Stimulated activated CD4-positive, alpha-beta T cell treated with anti-CD3 and anti-CD28 coated beads, TNF-alpha, amount 100 ng/mL, for 4 hours (primary cell): ENCODE results near the gene TSPAN18.

ENCODE experiments used
- DNase-seq, 3 experiments: peaks; one replicate each; pipeline ENCODE4 v3.0.0-alpha.2; 2020; ENCODE audit warnings: low read depth in 3 of 3

The TSPAN18 gene

DNA sequence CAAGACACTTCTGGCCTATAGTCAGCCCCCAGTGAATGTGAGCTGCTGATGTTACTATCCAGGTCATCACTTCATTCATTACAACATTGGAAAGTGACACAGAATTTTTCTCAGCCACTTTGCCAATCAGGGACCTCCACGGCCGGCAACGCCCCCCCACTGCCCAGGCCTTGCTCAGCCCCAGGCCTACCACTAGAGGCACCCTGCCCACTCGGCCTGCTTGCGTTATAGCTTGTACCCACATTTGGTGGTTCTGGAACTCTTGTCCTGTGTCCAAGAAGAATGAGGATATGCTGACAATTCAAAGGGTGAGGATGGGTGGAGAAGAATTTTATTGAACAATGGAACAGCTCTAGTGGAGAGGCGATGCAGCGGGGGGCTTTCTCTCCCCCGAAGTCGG lies 96.2 kb downstream of the TSPAN18 start:
- DNase-seq, result no peak

- no peak for DNase-seq
Observed at GRCh38 chr11:44823868-44824267, 97.1 kb downstream of the TSPAN18 start.

DNA sequence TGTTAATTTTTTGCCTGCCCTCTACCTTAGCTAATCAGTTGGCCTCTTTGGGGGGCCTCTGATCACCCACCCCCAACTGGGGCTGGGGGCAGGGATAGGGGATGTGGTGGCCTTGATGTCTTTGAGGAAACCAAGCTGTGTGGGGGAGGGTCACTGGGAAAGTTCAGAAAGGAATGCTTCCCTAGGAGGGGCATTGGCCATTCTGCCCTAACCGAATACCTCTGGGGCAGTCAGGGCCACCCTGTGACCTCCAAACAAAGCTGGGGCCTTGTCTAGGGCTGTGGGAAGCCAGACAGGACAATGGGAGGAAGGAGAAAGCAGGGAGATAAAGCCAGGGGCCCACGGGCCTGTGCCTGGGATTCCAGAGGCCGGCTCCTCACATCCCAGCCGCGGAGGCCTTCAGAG lies 97.5 kb downstream of the TSPAN18 start:
- no peak for DNase-seq

- DNase-seq, result no peak
Observed at GRCh38 chr11:44825058-44825785, 98.5 kb downstream of the TSPAN18 start.

DNA sequence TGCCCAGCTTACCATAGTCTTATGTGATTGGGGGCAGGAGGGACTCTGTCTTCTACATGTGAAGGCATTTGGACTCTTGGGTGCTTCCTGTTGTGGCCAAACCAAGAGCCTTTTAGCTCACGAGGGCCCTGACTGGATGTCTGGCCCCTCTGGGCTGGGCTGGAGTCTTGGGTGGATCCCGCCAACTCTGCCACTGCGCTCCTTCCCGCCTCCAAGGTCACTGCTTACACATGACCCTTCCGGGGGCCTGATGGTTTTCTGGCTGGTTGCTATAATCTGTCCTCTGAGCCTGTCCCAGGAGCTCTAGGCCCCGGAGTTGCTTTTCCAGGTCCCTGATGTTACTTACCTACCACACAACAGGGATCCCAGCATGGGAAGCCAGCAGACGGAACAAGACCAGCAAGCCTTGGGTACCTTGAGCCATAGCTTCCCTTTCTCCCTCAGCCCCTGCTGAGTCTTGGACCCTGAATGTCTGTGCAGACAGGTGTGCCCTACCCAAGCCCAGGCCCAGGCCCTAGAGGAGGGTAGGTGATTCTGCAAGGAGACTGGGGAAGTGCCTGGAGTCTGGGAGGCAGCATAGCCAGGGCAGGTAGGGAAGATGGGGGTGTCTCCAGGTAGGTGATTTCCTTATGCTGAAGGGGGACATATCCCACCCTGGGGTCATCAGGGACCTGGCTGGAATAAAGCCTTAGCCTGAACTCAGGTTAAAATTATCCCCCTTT lies 100.3 kb downstream of the TSPAN18 start:
- DNase-seq, result no peak

- no peak for DNase-seq
Observed at GRCh38 chr11:44828296-44828695, 101.5 kb downstream of the TSPAN18 start.

DNA sequence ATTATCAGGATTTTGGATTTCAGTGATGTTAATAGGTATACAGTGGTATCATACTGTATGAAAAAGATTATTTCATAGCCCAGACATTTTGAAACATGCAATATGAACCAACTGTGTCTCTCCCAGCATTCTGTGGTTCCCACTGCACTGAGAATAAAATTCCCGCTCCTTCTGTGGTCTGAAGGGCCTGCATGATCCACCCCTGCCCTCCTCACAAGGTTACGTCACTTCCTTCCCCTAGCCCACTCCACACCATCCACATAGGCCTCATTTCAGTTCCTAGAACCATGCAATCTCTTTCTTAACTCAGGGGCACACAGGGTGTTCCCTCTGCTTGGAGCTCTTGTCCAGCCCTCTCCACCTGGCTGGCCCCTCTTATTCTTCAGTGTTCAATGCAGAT lies 103.1 kb downstream of the TSPAN18 start:
- DNase-seq, result no peak

DNA sequence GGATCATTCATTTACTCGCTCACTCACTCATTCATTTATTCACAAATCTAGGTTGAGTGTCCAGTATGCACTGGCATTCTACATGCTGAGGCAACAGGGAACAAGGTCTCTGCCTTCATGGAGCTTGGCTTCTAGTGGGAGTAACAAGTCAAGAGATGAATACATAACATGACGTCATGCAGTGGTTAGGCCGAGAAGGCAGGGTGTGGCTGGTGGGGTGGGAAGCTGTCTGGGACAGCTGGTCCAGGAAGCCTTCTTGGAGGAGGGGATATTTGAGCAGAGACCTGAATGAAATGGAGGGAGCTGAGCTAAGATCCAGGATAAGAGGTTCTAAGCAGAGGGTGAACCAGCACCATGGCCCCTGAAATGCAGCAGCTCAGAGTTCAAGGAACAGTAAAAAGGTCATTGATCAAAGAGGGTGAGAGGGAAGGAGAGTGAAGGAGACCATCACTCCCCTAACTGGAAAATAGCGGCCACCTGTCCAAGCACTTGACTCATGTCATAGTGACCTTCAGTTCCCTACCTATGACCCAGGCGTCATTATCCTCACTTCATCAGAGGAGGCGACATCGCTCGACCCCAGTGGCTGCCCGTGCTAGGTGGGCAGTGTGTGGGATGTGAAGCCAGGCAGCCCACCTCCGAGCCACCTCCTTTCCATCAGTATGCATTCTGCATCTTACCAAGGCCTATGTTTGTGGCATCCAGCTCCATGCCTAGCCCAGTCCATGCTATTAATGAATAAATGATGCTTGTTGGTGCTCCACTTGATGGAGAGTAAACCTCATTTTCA lies 105.0 kb downstream of the TSPAN18 start:
- DNase-seq, result no peak

- no peak for DNase-seq
Observed at GRCh38 chr11:44832452-44832851, 105.7 kb downstream of the TSPAN18 start.

DNA sequence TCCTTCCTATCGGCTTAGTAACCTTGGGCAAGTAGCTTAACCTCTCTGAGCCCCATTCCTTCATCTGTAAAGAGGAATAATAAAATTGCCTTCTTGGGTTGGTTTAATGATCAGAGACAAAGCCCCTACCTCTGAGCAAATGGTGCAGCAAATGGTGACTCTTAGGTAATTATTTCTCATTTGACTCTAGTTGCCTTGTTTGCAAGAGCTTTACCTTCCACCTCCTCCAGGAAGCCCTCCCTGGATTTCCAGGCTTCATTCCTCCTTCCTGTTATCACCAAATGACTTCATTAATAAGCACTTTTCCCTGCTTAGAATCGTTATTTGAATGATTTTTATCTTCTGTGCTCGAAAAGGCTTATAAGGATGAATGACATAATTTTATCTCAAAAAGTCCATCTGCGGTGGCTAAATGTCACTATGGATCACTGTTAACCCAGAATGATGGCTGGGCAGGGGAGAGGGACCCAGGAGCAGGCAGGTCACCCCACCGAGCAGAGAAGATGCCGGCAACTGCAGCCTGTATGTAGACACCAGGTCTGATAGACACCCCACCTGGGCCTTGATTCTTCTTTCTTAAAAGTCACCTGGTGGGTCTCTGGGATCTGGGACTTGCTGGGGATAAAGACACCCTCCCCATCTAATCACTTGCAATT lies 106.6 kb downstream of the TSPAN18 start:
- DNase-seq, result no peak

DNA sequence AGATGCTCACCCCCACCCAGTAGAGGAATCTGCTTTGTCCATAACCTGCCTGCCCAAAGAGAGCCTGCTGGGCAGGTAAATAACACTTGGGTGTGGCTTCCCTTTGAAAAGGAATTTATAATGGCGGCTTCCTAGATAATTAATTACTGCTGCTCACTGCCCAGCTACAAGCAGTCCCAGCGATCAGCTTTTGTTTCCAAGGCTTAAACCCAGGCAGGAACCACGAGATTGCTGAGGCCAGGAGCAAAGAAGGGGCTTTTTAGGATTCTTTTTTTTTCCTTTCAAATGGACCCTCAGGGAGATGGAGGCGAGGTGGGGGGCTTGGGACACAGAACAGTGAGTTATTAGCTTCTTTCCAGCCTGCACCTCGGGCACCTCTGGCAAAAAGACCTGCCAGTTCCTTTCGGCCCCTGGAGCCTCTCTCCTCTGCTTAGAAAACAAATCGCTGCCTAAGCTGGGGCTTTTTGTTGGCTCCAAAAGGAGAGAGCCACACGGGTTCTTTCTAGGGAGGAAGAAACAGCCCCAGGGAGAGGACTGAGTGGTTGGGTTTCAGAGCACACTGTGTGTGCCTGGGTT lies 107.2 kb downstream of the TSPAN18 start:
- DNase-seq, result no peak

DNA sequence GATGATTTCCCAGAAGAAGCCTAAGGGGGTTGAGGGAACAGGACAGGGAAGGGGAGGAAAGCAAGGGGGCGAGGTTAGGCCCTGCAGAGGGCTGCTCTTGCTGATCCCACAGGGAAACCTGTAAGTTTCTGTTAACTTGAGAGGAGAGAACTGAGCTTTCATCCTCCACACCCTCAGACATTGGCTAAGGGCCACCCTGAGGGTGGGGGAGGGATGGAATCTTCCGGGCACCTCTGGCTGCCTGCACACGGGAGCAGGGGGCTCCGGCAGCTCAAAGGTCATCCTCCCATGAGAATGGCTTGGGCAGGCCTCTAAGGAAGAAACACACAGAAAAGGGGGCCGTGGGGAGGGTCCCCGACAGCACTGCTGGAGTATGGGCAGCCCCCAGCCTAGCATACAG lies 108.1 kb downstream of the TSPAN18 start:
- DNase-seq, result no peak

DNA sequence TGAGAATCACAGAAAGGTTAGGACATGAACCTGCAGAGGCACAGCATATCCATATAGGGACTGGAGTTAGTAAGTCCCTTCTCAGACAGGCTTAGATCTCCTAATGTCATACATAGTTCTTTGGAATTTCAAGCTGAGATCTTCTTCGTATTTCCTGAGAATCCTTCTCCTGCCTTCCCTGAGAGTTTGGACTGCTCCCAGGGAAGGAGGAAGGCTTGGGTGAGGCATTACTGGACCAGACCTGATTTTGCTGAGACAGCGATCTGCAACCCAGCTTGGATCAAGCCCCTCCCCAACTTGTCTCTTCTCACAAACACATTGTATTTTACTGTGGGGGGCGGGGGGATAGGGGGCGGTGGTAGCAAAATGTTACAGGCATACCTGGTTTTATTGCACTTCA lies 108.5 kb downstream of the TSPAN18 start:
- no peak for DNase-seq

- no peak for DNase-seq
Observed at GRCh38 chr11:44835938-44836337, 109.2 kb downstream of the TSPAN18 start.

- no peak for DNase-seq
Observed at GRCh38 chr11:44837661-44838060, 110.9 kb downstream of the TSPAN18 start.

DNA sequence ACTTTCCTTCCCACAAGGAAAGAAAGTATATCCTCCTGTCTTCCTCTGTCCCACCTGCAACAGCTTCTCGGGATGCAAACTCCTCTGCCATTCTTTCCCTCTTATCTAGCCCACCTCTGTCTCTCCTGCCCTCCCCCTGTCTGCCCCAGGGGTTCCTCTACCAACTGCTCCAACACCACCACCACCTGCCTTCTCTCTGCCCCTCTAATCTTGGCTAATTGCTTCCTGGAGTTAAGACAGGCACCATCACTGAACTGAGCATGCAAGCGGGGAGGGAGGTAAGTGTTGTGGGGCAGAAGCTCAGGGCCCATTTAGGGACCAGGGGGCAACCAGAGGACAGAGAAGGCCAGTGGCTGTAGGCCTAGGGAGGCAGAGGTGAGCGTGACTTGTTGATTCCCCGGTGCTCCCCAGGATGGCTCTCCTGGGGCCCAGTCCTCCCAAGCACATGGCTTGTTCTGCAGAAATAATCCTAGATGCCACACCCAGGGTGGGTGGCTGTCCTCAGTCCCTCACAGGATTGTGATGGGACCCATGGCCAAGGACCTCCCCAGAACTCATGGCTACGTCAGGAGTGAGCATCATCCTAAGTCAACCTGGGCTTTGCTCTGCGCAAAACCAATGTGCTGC lies 112.8 kb downstream of the TSPAN18 start:
- DNase-seq, result no peak

GRCh38 chr11:44840085-44840478 lies 113.3 kb downstream of the TSPAN18 start:
- no peak for DNase-seq

- no peak for DNase-seq
Observed at GRCh38 chr11:44840521-44841251, 113.9 kb downstream of the TSPAN18 start.

DNA sequence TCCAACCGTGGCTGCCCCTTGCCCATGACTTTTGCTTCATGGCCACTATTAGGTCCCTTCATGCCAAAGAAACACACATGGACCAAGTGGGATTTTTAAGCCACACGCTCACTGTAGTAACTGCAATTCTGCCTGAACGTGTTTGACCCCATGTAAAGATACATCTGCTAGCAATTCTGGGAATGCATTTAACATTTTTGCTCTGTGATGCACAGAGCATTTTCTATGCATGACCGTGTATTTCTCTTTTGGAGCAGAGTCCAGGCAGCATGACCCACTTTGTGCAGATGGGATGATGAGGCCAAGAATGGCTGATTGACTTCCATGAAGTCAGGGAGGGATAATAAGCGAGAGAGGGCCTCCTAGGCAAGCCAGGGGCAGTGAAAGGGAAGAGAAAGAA lies 115.5 kb downstream of the TSPAN18 start:
- DNase-seq, result no peak

DNA sequence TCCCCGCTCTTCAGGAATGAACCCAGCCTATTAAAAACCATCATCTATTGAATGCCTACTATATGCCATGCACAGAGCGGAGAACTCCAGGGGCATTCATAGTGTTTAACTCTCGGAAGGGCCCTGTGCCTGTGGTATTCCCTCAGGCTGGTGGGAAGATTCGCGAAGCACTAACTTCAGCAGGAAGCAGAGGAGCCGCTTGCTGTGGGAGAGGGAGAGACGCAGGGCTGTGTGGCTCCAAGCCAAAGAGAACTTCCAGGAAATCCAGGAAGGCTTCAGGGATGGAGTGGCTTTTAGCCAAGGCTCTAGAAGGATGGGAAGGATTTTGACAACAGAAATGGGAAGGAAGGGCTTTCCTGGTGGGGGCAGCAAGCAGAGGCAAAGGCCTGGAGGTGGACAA lies 120.1 kb downstream of the TSPAN18 start:
- no peak for DNase-seq

- DNase-seq, result no peak
Observed at GRCh38 chr11:44847316-44847715, 120.6 kb downstream of the TSPAN18 start.
